Measurements from ENCODE around the gene RNF10. TPM values are rescaled to one million over a fixed set of nuclear protein-coding genes. Genes with fewer than 3 reads are reported as not detected.
A peak's percentile ranks its signal among the peaks of the same experiment; 100 is the strongest.

RNF10 gene
- total and polyA plus RNA-seq, 9 of the 15 experiments (the other 6 are each of a cell fraction or from before 2014, with no cell fraction given), result 43.0 to 139 (median 80.1) TPM

- TF ChIP-seq SRF (CRISPR knock-in tag; IDR thresholded peaks at IDR 0.05), result no peak
- no peak for TF ChIP-seq TCF7 (IDR thresholded peaks at IDR 0.05; ENCODE audit: borderline replicate concordance)
Measured at GRCh38 chr12:120488057-120488640, 46.0 kb upstream of the RNF10 start (continued).

- no peak overlapping the region for H3K4me3 ChIP-seq
- H4K20me1 ChIP-seq (replicated peaks; ENCODE audit: control insufficient read depth, insufficient read depth, low read length), result no peaks in the 10 kb centered on the region
- peak overlapping the region; percentile 15; the same call in 1 of the 3 replicates for H3K27ac ChIP-seq (ENCODE audit: extremely low read depth, low read depth, low read length)
- H3K79me2 ChIP-seq (ENCODE audit: control insufficient read depth, insufficient read depth, low read length), result peaks cover 8% of the 10 kb centered on the region; the same call in 2 of the 3 replicates
- ChIA-PET CTCF (ENCODE audit: low intra/inter-chr PET ratio) (no interaction called here), POLR2A (interaction anchor here (0.5 to 1.5 kb wide), 6 partner anchors 10 to 197 kb away, joined by 3 to 10 read pairs (median 4); partner anchors contain the start of gene RNU4-2)
- ATAC-seq (peak; percentile 40; the same call in 2 of the 3 replicates), FAIRE-seq (peak; percentile 49), DNase-seq (ENCODE audit: extremely low read depth in 1 of 4, low spot score in 3 of 4) (peak in 1 of 4 experiments; percentile 19)
- WGBS (ENCODE audit: insufficient coverage, low coverage, missing lambda C conversion rate), result 61% methylated on average over 4 of the region's 4 CpGs
- H3K9me1 ChIP-seq (ENCODE audit: control insufficient read depth, insufficient read depth, low read length), result no peaks in the 10 kb centered on the region
- no peaks in the 10 kb centered on the region; a peak in 1 of 5 replicates for H3K27me3 ChIP-seq (ENCODE audit: control insufficient read depth in 2 of 2, insufficient read depth in 2 of 2, low read length in 2 of 2)
- no peaks in the 10 kb centered on the region for H3K9me3 ChIP-seq (replicated peaks; ENCODE audit: control insufficient read depth, insufficient read depth, low read depth, low read length)
- in situ Hi-C loops (cut with MboI) (no loop called here), intact Hi-C loops (cut with micrococcal nuclease) (no loop called here)
- no peak overlapping the region for H3K4me2 ChIP-seq (ENCODE audit: insufficient read depth, low read length)
- peaks cover 12 to 23% of the 10 kb centered on the region in 2 experiments; a peak in 4 of 5 replicates for H3K4me1 ChIP-seq (replicated peaks in 1 of 2; ENCODE audit: control insufficient read depth in 2 of 2, insufficient read depth in 2 of 2, low read length in 2 of 2)
- no peak overlapping the region for H3K9ac ChIP-seq (ENCODE audit: insufficient read depth in 1 of 2, low read depth in 2 of 2, low read length in 2 of 2)
- H3K36me3 ChIP-seq (ENCODE audit: control insufficient read depth, insufficient read depth, low read length), result peaks cover 26% of the 10 kb centered on the region
- BruUV-seq (replicated peaks), result TSS peak; percentile 36
- H2AFZ ChIP-seq (ENCODE audit: low read depth, low read length), result no peak overlapping the region
- TF ChIP-seq PKNOX1 (IDR thresholded peaks at IDR 0.05) (peak; percentile 35; the same call in 1 of the 2 replicates), NR0B1 (IDR thresholded peaks at IDR 0.05; ENCODE audit: partially characterized antibody) (no peak), ARID2 (IDR thresholded peaks at IDR 0.05) (no peak), CBX1 (IDR thresholded peaks at IDR 0.05; ENCODE audit: low read depth) (no peak), HDAC1 (IDR thresholded peaks at IDR 0.05) (no peak), MEIS2 (IDR thresholded peaks at IDR 0.05; ENCODE audit: partially characterized antibody) (peak; percentile 78), HOXB6 (CRISPR knock-in tag; IDR thresholded peaks at IDR 0.05; ENCODE audit: borderline replicate concordance) (no peak), COPS2 (conservative IDR thresholded peaks at IDR 0.05) (no peak), SOX6 (IDR thresholded peaks at IDR 0.05) (peak; percentile 12; the same call in 1 of the 2 replicates), ID3 (CRISPR knock-in tag; IDR thresholded peaks at IDR 0.05) (no peak), ID3 (tag; IDR thresholded peaks at IDR 0.05) (0 out of 2 replicates have a peak, but pooled peaks have one; percentile 29)
Measured at GRCh38 chr12:120489018-120489417, 45.1 kb upstream of the RNF10 start.

Data from K562 (cell line).